Measurements from ENCODE around the gene ADARB1. TPM values are rescaled to one million over a fixed set of nuclear protein-coding genes. Genes with fewer than 3 reads are reported as not detected.

Gene ADARB1
- polyA plus RNA-seq, 12 donors = 22.6 to 43.0 (median 28.7) TPM; not detected in 1

- no peak for DNase-seq
These were observed 74.1 kb downstream of the ADARB1 start for GRCh38 chr21:45148316-45148990.

GRCh38 chr21:45149021-45149420, 74.6 kb downstream of the ADARB1 start:
- no peak for DNase-seq

- DNase-seq = no peak
These were observed 76.3 kb downstream of the ADARB1 start for GRCh38 chr21:45150638-45151131.

GRCh38 chr21:45151445-45152160, 77.2 kb downstream of the ADARB1 start:
- no peak for DNase-seq

- DNase-seq = no peak
These were observed 77.9 kb downstream of the ADARB1 start for GRCh38 chr21:45152265-45152746.

- no peak for DNase-seq
These were observed 79.3 kb downstream of the ADARB1 start for GRCh38 chr21:45153358-45154318.

- DNase-seq = no peak
These were observed 80.4 kb downstream of the ADARB1 start for GRCh38 chr21:45154511-45155508.

GRCh38 chr21:45155910-45156309, 81.5 kb downstream of the ADARB1 start:
- no peak for DNase-seq

GRCh38 chr21:45156459-45156858, 82.1 kb downstream of the ADARB1 start:
- no peak for DNase-seq

GRCh38 chr21:45157932-45158331, 83.6 kb downstream of the ADARB1 start:
- no peak for DNase-seq

- DNase-seq = no peak
These were observed 84.4 kb downstream of the ADARB1 start for GRCh38 chr21:45158491-45159423.

- DNase-seq = no peak
These were observed 85.8 kb downstream of the ADARB1 start for GRCh38 chr21:45160198-45160597.

GRCh38 chr21:45161038-45161945, 86.9 kb downstream of the ADARB1 start:
- no peak for DNase-seq

- DNase-seq = no peak
These were observed 87.7 kb downstream of the ADARB1 start for GRCh38 chr21:45162115-45162514.

- DNase-seq = no peak
These were observed 88.4 kb downstream of the ADARB1 start for GRCh38 chr21:45162809-45163208.

- no peak for DNase-seq
These were observed 89.2 kb downstream of the ADARB1 start for GRCh38 chr21:45163413-45164123.

- peak; percentile 42 for DNase-seq
These were observed 89.7 kb downstream of the ADARB1 start for GRCh38 chr21:45164124-45164511.

- DNase-seq = no peak
These were observed 90.5 kb downstream of the ADARB1 start for GRCh38 chr21:45164838-45165237.
